GM21515 (cell line): ENCODE data around the gene GDI2.
"Not testable (repeated sequence)": the region's sequence is repeated elsewhere in the genome, so short reads cannot be mapped to it uniquely, and the experiment has no call there.

ENCODE experiments used
- ATAC-seq: cut with Tn5 transposase; IDR thresholded peaks from one replicate; pipeline ENCODE4 v1.9.1; 2021; ENCODE audit not compliant: unreplicated experiment

The GDI2 gene

GRCh38 chr10:5813341-5814109 lies at the start of gene GDI2:
TSS of gene GDI2 (minus strand) at chr10:5813434. CDS start at chr10:5813258, 176 bp downstream.
- ATAC-seq: peak; percentile 68

GRCh38 chr10:5862360-5862961 lies 49.2 kb upstream of the GDI2 start:
- ATAC-seq: peak; percentile 96

- ATAC-seq: no peak
These were observed 46.8 kb upstream of the GDI2 start for GRCh38 chr10:5860066-5860465.

GRCh38 chr10:5858811-5859210 lies 45.6 kb upstream of the GDI2 start:
- no peak for ATAC-seq

DNA sequence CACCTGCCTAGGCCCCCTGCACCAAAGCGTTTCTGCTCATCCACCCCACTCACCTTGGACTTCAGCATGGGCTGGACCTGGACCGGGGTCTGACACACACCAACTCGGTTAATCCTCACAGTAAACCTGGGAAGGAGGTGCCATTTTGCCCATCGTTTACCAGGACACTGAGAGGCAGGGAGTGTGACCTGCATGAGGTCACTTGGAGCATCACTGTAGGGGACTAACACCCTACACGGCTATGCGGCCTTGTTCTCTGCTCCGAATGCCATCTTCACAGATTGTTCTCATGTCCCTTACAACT lies 43.4 kb upstream of the GDI2 start:
- no peak for ATAC-seq

- no peak for ATAC-seq
These were observed 42.9 kb upstream of the GDI2 start for GRCh38 chr10:5855979-5856700.

DNA sequence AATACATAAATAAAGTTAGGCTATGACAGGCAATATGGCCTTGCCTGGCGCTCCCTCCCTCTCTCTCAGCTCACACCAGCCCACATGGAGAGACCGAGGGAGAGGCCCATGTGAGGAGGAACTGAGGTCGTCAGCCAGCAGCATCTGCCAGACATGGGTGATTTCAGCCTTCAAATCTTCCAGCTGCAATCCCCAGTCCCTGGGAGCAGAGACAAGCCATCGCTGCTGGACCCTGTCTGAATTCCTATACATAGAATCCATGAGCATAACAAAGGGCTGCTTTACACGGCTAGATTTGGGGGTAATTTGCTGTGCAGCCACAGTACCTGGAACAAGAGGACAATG lies 40.9 kb upstream of the GDI2 start:
- ATAC-seq: no peak

- not testable (repeated sequence) for ATAC-seq
These were observed 33.4 kb upstream of the GDI2 start for GRCh38 chr10:5846667-5847066.

DNA sequence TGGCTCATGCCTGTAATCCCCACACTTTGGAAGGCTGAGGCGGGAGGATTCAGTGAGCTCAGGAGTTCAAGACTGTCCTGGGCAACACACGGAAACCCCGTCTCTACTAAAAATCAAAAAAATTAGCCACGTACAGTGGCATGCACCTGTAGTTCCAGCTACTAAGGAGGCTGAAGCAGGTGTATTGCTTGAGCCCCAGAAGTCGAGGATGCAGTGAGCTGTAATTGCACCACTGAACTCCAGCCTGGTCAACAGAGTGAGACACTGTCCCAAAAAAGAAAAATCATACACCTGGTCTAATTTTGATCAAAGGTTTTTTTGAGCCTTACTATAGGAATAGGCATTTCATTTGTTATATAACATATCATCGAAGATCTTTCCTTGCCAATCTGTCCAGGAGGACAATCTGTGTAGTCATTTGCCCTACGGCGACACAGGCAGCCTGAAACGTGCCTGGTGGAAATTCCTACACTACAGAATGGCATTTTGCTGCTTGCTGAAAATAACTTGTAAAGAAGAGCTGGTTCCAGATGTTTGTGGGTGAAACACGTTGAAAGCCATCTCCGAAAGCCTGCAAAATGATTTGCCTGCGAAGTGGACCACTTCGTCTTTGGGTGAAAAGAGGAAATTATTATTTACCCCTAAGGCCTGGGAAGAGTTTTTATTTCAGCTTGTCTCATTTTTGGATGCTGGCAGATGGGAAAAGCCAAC lies 31.3 kb upstream of the GDI2 start:
- ATAC-seq: no peak

DNA sequence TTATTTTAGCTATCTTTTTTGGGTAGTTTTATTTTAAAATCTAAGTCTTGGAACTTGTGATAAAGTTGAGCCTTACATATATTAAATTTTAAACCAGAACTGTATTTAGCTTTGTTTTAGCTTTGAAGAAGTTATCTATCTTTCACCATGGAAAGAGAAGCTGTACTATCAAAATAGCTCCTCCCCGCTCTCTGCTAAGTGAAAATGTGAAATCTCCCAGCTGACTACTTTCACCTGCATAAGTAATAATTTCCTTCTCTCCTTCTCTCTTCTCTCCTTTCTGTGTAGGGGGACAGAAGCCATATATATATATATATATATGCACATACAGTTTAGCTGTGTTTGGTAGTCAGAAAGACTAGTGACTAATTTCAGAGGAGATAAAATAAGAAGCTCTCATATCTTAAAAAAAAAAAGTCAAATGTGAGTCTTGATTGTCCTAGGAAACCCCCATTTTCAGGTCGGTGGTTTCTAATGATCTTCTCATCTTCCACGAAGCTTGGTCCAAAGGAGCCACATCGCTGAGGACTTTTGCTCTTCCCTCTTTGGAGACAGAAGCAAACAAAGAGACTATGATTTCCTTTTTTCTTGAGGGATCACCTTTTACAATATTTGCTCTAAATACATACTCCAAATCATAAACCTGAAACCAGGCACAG lies 30.6 kb upstream of the GDI2 start:
- no peak for ATAC-seq

DNA sequence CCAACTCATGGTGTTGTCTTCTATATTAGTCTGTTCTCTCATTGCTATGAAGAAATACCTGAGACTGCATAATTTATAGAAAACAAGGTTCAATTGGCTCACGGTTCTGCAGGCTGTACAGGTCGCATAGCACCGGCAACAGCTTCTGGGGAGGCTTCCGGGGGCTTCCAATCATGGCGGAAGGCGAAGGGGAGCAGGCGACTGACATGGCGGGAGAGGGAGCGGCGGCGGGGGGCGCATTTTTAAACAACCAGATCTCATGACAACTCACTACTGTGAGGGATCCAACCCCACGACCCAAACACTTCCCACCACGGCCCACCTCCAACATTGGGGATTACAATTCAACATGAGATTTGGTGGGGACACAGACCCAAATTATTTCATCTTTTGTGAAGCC lies 28.7 kb upstream of the GDI2 start:
- ATAC-seq: no peak

DNA sequence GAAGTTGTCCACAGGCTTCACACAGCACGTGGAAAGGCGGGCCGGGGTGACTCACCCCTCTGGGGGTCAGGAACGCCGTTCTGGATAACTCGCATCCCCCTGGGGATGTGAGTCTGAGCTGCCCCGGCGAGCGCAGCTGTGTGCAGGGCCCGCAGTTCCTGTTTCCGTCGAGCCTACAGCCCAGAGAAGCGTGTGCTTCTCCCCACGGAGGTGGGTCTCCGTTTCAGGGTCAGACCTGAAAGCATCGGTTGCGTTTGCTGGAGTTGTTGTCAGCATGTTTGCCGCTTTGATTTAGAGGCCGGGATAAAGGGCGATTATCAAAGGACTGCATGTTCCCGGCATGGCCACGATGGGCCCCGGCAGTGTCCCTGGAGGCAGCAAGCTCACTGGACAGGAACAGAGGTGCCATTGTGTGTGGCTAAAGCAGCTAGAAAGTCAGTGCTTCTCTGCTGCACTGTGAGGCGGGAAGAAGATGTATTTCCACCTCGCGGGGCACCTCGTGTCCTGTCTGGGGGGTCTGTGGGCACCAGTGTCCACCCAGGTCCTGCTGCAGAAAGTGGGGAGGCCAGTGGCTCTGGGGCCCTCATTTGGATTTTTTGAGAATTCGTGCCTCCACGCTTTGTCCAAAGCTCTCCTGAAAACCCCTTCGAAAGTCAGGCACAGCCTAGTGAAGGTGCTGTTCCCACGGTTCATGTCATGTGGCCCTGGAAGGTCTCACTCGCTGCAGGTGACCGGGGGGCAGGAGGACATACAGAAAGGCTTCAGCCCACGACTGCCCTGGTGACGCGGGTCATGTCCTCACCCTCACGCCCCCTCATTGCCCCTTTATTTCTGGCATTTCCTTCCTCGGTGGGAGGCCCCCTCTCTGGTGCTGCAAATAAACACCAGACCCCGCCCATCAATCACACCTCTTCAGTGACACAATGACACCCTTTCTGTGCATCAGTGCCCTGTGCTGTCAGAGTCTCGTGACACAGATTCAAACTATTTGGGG lies 27.4 kb upstream of the GDI2 start:
- ATAC-seq: peak; percentile 82

- not testable (repeated sequence) for ATAC-seq
These were observed 22.9 kb upstream of the GDI2 start for GRCh38 chr10:5836181-5836580.

GRCh38 chr10:5835446-5836095 lies 22.3 kb upstream of the GDI2 start:
- no peak for ATAC-seq

GRCh38 chr10:5833814-5834213 lies 20.6 kb upstream of the GDI2 start:
- no peak for ATAC-seq

- ATAC-seq: no peak
These were observed 19.7 kb upstream of the GDI2 start for GRCh38 chr10:5832946-5833345.

GRCh38 chr10:5831446-5831782 lies 18.2 kb upstream of the GDI2 start:
- ATAC-seq: no peak

- no peak for ATAC-seq
These were observed 17.6 kb upstream of the GDI2 start for GRCh38 chr10:5830629-5831445.

GRCh38 chr10:5829267-5829666 lies 16.0 kb upstream of the GDI2 start:
- ATAC-seq: no peak
